NAMALWA (cell line): ENCODE measurements around the gene P2RY11.

Experiments used
- DNase-seq: peaks from one replicate; pipeline ENCODE4 v3.0.0-alpha.2; 2015; ENCODE audit warnings: low spot score

P2RY11 gene

DNA sequence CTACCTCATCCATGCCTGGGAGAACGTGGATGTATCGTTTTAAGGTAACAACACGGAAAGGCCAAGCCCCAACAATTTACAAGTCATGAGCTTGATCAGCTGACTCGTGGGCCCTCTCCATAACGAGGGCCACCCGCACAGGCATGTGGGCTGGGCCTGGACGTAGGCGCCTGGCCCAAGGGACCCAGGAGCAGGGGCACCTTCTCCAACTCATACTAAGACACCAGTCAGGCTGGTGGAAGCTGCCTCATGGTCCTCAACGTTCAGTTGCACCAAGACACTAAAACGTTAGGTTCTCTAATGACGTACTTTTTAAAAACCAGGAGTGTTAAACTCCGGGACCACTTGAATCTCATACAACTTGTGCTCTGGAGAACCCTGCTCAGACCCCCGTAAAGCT, 30.0 kb downstream of the P2RY11 start:
- DNase-seq: no peak

GRCh38 chr19:10141973-10142372, 30.5 kb downstream of the P2RY11 start:
- no peak for DNase-seq

GRCh38 chr19:10142701-10143375, 31.3 kb downstream of the P2RY11 start:
- DNase-seq: no peak

- no peak for DNase-seq
These were observed 32.2 kb downstream of the P2RY11 start for GRCh38 chr19:10143681-10144080.

- no peak for DNase-seq
These were observed 32.9 kb downstream of the P2RY11 start for GRCh38 chr19:10144361-10144760.

DNA sequence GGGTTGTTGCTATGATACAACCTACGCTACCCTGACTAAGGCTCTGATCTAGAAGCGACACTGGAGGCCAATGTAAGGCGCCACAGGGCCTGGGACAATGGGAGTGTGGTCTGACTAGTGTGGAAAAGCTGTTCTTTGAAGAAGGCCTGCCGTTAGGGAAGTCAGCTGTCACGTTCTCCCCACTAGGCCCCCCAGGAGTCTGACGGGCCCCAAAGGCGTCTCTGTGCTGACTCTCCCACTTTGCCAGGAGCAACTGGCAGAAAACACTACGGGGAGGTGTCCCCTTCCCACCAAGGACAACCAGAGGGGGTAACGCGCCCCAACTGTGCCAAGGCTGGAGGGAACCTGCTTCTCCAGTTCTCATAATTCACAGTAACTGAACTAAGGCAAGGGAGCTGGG, 33.5 kb downstream of the P2RY11 start:
- DNase-seq: no peak

GRCh38 chr19:10146142-10146541, 34.6 kb downstream of the P2RY11 start:
- no peak for DNase-seq

- DNase-seq: no peak
These were observed 37.9 kb downstream of the P2RY11 start for GRCh38 chr19:10149427-10149826.

DNA sequence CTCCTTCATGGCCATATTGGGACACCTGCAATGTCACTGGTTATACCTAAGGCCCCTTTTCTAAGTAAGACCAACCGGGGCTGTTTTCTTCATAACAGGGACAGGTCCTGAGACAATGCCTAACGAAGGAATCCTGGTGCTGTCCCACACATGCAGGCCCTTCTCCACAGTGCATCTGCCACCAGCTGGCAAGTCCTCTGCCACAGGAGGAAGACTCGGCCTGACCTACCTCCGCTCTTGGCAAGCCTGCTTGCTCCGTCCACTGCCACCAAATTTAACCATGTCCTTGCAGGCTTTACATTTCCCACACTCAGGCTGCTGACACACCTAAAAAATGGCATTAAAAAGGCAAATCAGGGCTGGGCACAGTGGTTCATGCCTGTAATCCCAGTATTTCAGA, 40.0 kb downstream of the P2RY11 start:
- DNase-seq: no peak

DNA sequence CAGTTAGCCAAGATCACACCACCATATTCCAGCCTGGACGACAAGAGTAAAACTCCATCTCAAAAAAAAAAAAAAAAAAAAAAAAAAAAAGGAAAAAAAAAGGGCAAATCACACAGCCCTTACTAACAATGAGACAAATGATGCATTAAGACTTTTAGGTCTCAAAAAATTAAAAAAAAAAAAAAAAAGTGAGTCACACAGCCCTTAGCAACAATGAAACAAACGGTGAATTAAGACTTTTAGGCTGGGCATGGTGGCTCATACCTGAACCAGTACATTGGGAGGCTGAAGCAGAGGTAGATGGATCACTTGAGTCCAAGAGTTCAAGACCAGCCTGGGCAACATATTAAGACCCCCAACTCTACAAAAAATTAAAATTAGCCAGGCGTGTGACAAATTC, 40.6 kb downstream of the P2RY11 start:
- no peak for DNase-seq

DNA sequence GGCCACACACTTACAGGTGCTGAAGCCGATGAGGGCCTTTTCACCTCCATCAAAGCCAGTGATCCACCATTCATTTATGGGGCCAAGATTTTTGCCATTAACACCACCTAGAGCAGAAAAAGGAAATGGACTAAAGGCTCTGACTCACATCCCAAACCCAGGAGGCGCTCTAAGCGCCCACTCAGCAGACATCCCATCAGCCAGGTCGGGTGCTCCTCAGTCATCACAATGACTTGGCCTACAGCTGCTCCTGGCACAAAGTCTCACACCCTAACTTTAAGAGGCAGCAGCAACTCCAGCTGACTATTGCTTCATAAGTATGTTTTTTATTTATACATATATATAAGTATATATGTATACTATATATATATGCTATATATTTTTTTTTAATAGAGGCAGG, 44.3 kb downstream of the P2RY11 start:
- no peak for DNase-seq

- no peak for DNase-seq
These were observed 46.6 kb downstream of the P2RY11 start for GRCh38 chr19:10158071-10158470.

- DNase-seq: no peak
These were observed 47.0 kb downstream of the P2RY11 start for GRCh38 chr19:10158485-10158884.

- DNase-seq: no peak
These were observed 48.1 kb downstream of the P2RY11 start for GRCh38 chr19:10159610-10160009.

DNA sequence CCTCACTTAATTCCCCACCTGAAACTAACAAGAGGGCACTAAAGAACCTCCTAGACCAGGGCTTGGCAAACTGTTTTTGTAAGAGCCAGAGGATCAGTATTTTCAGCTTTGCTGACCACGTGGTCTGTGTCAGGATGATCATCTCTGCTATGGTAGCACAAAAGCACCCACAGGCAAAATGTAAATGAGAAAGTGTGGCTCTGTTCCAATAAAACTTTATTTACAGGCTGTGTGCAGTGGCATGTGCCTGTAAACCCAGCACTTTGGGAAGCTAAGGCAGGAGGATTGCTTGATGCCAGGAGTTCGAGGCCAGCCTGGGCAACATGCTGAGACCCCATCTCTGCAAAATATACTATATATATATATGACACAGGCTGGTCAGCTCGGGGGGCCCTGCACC, 52.0 kb downstream of the P2RY11 start:
- no peak for DNase-seq
